AG10803 (cell line): ENCODE data around the gene GFRA1.
A peak's percentile ranks its signal among the peaks of the same experiment; 100 is the strongest.
"Not testable (repeated sequence)": the region's sequence is repeated elsewhere in the genome, so short reads cannot be mapped to it uniquely, and the experiment has no call there.

ENCODE experiments used
- DNase-seq: peaks from one replicate; pipeline ENCODE4 v3.0.0; 2010; ENCODE audit warnings: low read depth
- H3K4me3 ChIP-seq: 2 replicates; pipeline ENCODE4 v1.5.1; 2011; ENCODE audit warnings: mild to moderate bottlenecking, low read length, control low read depth
- TF ChIP-seq, protein P1 (sequence below): conservative IDR thresholded peaks from 2 replicates; pipeline ENCODE4 v1.5.1; 2011; ENCODE audit warnings: mild to moderate bottlenecking, low read length, control low read depth, inconsistent platforms

GFRA1 gene

DNA sequence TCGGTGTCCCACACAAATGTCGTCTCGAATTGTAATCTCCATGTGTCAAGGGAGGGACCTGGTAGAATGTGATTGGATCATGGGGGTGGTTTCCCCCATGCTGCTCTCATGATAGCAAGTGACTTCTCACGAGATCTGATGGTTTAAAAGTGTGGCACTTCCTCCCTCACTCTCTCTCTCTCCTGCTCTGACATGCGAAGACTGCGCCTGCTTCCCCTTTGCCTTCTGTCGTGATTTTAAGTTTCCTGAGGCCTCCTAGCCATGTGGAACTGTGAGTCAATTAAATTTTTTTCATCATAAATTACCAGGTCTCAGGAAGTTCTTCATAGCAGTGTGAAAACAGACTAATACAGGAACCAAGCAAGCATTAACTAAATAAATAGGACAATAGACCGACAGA is 229.1 kb downstream of the GFRA1 start:
- no peak overlapping the region for H3K4me3 ChIP-seq
- TF ChIP-seq, protein P1, sequence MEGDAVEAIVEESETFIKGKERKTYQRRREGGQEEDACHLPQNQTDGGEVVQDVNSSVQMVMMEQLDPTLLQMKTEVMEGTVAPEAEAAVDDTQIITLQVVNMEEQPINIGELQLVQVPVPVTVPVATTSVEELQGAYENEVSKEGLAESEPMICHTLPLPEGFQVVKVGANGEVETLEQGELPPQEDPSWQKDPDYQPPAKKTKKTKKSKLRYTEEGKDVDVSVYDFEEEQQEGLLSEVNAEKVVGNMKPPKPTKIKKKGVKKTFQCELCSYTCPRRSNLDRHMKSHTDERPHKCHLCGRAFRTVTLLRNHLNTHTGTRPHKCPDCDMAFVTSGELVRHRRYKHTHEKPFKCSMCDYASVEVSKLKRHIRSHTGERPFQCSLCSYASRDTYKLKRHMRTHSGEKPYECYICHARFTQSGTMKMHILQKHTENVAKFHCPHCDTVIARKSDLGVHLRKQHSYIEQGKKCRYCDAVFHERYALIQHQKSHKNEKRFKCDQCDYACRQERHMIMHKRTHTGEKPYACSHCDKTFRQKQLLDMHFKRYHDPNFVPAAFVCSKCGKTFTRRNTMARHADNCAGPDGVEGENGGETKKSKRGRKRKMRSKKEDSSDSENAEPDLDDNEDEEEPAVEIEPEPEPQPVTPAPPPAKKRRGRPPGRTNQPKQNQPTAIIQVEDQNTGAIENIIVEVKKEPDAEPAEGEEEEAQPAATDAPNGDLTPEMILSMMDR = no peak
- no peak for DNase-seq

DNA sequence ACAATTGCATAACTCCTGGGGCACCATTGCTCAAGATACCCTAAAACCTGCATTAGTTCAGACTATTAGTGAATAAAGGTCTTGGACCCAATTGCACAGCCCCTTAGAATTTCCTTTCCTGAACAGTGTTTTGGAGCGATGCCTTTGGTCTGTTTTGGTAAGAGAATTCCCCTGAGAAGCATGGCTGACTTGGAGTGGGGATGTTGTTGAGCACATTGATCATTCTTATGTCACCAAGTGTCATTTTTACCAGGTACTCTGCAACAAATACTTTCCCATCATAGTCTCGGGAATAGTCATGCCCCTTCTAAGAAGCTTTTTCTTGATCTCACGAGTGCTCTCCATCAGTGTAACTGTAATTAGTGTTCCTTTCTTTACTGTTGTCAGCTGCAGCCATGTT is 229.7 kb downstream of the GFRA1 start:
- no peak overlapping the region for H3K4me3 ChIP-seq
- no peak for DNase-seq
- TF ChIP-seq, protein P1 = no peak

DNA sequence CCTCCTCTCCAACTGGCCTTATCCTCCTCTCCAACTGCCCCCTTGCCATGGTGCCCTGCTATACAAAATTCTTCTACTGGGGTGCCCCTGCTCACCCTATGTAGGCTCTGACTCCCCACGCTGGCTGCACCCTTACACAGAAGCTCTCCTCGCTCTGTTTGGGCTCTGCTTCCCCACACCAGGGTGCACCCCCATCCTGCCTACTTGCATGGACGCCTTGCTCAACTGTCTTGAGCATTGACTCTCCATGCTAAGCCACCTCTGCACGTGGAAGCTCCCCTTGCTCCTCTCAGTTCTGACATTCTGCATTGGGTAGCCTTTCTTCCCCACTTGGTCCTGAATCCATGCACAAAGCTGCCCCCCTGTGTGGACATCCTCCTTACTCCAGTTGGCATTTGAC is 231.1 kb downstream of the GFRA1 start:
- no peak overlapping the region for H3K4me3 ChIP-seq
- no peak for DNase-seq
- TF ChIP-seq, protein P1 = no peak

DNA sequence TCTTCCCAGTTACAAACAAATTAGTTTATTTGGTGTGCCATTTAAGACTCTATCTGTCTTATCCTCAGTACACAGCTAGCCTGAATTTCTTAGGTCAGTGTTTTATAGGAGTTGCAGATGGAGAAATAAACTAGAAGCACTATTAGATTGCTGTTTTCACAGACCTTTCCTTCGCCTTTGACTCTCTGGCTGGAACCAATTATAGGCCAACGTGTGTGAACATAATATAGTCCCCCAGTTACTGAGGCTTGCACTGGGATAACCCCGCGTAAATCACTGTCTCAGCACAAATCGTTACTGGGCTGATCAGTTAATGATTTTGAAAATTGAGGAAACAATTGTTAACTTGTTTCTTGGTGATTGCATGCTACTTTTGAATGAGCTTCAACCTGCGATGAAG is 233.4 kb downstream of the GFRA1 start:
- TF ChIP-seq, protein P1 = no peak
- H3K4me3 ChIP-seq = no peak overlapping the region
- DNase-seq = no peak

DNA sequence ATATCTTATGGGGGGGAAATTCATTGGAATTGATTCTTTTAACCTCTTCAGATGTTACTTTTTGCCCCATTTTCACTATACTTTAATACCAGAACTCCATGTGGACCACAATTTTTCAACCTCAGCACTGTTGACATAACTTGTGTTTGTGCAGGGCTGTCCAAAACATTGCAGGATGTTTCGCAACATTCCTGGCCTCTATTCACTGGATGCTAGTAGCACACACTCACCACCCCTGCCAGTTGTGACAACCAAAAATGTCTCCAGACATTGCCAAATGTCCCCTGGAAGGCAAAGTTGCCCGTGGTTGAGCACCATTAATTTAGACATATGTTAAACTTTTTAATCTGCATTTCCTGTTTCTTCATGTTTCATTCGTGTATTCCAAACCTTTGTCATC is 234.7 kb downstream of the GFRA1 start:
- TF ChIP-seq, protein P1 = no peak
- DNase-seq = peak; percentile 90
- H3K4me3 ChIP-seq = no peak overlapping the region

DNA sequence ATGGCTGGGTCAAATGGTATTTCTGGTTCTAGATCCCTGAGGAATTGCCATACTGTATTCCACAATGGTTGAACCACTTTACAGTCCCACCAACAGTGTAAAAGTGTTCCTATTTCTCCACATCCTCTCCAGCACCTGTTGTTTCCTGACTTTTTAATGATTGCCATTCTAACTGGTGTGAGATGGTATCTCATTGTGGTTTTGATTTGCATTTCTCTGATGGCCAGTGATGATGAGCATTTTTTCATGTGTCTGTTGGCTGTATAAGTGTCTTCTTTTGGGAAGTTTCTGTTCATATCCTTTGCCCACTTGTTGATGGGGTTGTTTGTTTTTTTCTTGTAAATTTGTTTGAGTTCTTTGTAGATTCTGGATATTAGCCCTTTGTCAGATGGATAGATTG is 237.6 kb downstream of the GFRA1 start:
- not testable (repeated sequence) for H3K4me3 ChIP-seq, DNase-seq

DNA sequence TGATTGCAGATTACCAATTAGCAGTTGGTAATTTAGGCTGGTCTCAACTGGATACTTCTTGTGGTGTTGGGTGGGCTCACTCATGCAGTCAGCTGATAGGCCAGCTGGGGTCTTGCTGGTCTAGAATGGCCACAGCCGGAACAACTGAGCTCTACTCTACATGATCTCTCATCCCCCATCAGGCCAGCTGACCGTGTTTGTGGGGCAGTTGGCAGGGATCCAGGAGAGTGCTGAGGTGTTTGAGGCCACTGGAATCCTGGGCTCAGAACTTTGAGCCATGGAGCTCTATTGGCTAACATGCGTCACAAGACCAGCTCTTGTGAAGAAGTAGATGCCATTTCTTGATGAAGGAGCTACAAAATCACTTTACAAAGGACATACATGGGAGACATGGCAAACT is 242.4 kb downstream of the GFRA1 start:
- no peak overlapping the region for H3K4me3 ChIP-seq
- no peak for DNase-seq
- TF ChIP-seq, protein P1 = no peak

DNA sequence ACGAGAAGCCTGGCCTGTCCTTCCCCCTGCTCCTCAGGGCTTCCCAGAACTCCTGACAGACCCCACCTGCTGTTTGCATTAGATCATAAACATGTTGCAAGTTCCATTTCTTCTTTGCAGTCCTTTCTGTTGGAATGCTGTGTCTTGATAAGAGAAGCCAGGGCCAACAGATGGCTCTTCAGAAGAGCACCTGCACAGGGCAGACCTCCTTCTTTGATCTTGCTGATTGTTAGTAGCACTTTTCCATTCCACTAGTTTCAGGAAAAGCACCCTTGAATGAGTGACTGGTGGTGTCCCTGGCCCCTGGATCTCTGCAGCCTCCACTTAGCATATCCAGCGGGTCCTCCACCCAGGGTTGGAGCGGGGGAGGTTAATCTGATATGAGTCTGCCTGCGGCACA is 243.2 kb downstream of the GFRA1 start:
- no peak for DNase-seq
- TF ChIP-seq, protein P1 = no peak
- no peak overlapping the region for H3K4me3 ChIP-seq
